ENCODE measurements around the gene STAU1.

- TF ChIP-seq ZNF384 (IDR thresholded peaks at IDR 0.05) (no peak), SP1 (IDR thresholded peaks at IDR 0.05) (no peak), ELF4 (IDR thresholded peaks at IDR 0.05) (no peak), FOXM1 (IDR thresholded peaks at IDR 0.05; ENCODE audit: borderline replicate concordance) (no peak), FOXK2 (IDR thresholded peaks at IDR 0.05) (no peak), FOXA1 (IDR thresholded peaks at IDR 0.05) (no peak), BHLHE40 (IDR thresholded peaks at IDR 0.05; ENCODE audit: borderline replicate concordance) (no peak), TARDBP (IDR thresholded peaks at IDR 0.05) (no peak), ARNT (IDR thresholded peaks at IDR 0.05) (no peak), NFRKB (IDR thresholded peaks at IDR 0.05) (no peak), HDGF (IDR thresholded peaks at IDR 0.05; ENCODE audit: borderline replicate concordance) (no peak)
- TF ChIP-seq, protein P1, sequence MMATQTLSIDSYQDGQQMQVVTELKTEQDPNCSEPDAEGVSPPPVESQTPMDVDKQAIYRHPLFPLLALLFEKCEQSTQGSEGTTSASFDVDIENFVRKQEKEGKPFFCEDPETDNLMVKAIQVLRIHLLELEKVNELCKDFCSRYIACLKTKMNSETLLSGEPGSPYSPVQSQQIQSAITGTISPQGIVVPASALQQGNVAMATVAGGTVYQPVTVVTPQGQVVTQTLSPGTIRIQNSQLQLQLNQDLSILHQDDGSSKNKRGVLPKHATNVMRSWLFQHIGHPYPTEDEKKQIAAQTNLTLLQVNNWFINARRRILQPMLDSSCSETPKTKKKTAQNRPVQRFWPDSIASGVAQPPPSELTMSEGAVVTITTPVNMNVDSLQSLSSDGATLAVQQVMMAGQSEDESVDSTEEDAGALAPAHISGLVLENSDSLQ (IDR thresholded peaks at IDR 0.05): no peak
Observed at GRCh38 chr20:49203011-49203410, 14.9 kb upstream of the STAU1 start.

Measured in HEK293T (cell line).